SHP77 treated with DMSO at 0.1 percent for 48 hours (cell line): Measurements from ENCODE around the gene F8A1.
A peak's percentile ranks its signal among the peaks of the same experiment; 100 is the strongest.
"Not testable (repeated sequence)": the region's sequence is repeated elsewhere in the genome, so short reads cannot be mapped to it uniquely, and the experiment has no call there.

Experiments
- DNase-seq: peaks from one replicate; lab custom pipeline; 2025; lab: John Stamatoyannopoulos, UW

The F8A1 gene

DNA sequence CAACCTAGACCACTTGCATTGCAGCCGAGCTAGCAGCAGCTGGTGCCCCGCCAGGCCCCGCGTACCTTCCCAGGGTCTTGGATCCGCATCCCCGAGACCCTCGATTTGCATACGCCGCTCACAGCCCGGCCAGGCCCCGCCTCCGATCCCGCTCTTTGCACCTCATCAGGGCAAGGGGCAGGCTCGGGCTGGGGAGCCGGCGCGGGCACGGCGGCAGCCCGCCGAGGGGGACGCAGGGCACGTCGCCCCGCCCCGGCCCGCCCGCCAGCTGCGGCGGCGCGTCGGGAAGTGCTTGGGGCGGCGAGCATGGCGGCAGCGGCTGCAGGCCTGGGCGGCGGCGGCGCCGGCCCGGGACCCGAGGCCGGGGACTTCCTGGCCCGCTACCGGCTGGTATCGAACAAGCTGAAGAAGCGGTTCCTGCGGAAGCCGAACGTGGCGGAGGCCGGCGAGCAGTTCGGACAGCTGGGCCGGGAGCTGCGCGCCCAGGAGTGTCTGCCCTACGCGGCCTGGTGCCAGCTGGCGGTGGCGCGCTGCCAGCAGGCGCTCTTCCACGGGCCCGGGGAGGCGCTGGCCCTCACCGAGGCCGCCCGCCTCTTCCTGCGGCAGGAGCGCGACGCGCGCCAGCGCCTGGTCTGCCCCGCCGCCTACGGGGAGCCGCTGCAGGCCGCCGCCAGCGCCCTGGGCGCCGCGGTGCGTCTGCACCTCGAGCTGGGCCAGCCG is at the start of gene F8A1:
F8A1 (plus strand) TSS at position 287 of the 720 bp plus-strand sequence; CDS start at position 307, 20 bp downstream.
- not testable (repeated sequence) for DNase-seq

DNA sequence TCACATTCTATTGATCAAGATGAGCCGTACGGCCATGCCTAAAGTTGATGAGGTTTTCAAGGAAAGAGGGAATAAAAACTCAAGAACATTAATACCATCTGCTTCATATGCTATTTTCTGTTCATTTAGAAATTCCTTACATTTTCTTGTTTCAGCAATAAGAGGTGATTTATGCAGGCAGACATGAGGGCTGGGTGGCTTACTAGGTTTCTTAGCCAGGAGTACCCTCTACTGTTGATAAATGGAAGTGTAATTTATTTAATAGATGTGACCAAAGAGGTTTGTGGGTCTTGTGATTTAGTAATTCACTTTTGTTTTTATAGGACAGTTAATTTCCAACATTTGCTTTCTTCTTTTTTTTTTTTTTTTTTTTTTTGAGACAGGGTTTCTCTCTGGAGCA is 45.3 kb upstream of the F8A1 start:
- peak; percentile 10 for DNase-seq

DNA sequence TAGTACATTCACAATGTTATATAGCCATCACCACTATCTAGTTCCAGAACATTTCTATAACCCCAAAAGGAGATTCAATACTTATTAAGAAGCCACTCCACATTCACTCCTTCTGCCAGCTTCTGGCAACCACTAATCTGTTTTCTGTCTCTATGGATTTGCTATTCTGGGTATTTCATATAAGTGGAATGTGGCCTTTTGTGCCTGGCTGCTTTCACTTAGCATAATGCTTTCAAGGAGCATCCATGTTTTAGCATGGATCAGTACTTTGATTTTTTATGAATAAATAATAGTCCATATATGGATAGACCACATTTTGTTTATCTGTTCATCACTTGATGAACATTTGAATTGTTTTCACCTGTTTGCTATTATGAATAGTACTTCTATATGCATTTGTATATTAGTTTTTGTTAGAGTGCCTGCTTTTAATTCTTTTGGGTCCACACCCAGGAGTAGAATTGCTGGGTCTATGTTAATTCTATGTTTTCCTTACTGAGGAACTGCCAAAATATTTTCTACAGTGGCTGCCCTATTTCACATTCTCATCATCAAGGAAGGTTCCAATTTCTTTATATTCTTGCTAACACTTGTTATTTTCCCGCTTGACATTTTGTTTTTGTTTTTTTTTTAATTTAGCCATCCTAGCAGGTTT is 35.1 kb upstream of the F8A1 start:
- no peak for DNase-seq

DNA sequence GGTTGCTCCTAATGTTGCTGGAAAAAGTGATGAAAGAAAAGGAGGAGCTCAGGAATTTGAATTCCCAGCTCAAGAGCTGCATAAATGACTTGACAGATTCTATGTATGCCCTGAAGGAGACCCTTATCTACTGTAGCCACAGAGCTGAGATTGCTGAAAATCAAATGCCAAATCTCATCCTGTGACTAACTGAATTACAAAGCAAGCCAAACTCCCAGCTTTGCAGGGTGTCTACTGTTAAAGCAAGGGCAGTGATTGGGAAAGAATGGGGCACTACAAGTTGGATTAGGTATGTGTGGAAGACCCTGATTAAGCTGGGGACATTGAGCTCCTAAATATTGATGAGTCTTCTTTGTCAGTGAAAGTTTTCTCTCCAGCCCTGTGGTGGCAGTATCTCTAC is 30.9 kb upstream of the F8A1 start:
- no peak for DNase-seq

DNA sequence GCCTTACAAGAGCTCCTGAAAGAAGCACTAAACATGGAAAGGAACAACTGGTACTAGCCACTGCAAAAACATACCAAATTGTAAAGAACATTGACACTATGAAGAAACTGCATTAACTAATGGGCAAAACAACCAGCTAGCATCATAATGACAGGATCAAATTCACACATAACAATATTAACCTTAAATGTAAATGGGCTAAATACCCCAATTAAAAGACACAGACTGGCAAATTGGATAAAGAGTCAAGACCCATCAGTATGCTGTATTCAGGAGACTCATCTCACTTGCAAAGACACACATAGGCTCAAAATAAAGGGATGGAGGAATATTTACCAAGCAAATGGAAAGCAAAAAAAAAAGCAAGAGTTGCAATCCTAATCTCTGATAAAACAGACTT is 17.6 kb upstream of the F8A1 start:
- not testable (repeated sequence) for DNase-seq

DNA sequence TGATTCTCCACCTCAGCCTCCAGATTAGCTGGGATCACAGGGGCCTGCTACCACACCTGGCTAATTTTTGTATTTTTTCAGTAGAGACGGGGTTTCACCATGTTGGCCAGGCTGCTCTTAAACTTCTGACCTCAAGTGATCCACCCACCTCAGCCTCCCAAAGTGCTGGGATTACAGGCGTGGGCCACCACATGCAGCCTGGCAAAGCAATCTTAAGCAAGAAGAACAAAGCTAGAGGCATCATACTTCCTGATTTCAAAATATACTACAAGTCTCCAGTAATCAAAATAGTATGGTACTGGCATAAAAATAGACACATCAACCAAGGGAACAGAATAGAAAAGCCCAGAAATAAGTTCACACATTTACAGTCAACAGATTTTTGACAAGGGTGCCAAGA is 12.8 kb upstream of the F8A1 start:
- DNase-seq: no peak

DNA sequence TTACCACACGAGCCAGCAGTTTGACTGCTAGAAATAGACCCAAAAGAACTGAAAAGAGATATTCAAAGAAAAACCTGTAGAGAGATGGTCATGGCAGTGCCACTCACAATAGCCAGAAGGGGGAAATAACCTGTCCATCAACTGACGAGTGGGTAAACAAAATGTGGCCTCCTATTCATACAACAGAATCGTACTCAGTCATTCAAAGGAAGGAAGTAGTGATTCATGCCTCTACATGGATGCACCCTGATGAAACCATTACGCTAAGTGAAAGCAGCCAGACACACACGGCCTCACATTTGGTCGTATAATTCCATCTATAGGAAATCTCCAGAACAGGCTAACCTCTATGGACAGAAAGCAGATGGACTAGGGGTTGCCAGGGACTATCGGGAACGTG is 2.1 kb upstream of the F8A1 start:
- DNase-seq: not testable (repeated sequence)

DNA sequence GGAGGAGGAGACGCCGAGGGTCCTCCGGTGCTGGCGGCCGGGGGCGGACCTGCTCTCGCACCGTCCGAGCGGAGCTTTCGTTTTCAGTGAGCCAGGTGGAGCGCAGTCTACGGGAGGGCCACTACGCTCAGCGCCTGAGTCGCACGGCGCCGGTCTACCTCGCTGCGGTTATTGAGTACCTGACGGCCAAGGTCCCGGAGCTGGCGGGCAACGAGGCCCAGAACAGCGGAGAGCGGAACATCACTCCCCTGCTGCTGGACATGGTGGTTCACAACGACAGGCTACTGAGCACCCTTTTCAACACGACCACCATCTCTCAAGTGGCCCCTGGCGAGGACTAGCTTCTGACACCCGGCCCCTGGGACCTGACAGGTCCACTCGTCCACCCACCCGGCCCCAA is 1.1 kb upstream of the F8A1 start:
- DNase-seq: not testable (repeated sequence)

DNA sequence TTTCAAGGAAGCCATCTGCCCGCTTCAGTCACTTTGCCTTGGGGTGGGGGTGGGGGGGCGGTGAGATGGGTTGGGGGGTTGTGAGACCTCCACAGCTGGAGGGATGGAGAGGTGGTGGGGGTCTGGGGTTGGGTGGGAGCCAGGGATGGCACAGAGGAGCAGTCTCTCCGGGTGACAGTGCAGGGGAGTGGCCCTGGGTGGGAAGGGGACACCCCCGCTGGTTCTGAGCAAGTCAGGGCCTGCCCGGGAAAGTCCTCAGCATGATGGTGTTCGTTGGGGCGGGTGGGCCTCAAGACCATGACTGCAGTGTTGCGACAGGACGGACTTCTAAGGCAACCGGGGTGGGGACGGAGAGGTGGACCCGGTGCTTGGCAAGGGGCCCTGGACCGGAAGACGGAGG is 606 bp upstream of the F8A1 start:
- DNase-seq: not testable (repeated sequence)

DNA sequence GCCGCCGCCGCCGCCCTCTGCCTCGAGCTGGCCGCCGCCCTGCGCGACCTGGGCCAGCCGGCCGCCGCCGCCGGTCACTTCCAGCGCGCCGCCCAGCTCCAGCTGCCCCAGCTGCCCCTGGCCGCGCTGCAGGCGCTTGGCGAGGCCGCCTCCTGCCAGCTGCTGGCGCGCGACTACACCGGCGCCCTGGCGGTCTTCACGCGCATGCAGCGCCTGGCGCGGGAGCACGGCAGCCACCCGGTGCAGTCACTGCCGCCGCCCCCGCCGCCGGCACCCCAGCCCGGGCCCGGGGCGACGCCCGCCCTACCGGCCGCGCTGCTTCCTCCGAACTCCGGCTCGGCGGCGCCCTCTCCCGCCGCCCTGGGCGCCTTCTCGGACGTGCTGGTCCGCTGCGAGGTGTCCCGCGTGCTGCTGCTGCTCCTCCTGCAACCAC is 650 bp downstream of the F8A1 start:
- DNase-seq: not testable (repeated sequence)

DNA sequence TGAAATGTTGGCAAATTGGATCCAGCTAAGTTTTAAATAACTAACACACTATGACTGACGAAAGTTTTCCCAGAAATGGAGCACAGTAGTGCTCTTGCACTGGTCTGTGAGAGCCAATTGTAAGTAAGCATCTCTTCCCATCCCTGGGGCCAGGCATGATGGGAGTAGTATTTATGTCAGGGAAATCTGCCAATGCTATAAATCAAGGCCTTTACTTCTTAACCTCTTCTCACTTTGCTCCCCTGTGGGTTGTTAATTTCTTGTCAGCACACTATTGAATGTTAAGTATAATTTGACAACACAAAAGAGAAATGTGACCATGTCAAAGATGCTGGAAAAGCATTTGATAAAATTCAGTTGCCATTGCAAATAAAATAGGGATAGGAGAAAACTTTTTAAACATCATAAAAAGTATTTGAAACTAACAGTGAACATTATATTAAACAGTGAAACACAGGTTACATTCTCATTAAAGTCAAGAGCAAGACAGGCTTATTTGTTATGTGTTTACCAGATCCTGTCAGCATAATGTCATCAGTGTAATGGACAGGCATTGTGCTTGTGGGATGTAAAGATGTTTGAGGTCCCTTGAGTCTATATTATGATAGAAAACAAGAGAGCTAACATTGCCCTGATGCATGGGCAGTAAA is 5.0 kb downstream of the F8A1 start:
- DNase-seq: no peak

DNA sequence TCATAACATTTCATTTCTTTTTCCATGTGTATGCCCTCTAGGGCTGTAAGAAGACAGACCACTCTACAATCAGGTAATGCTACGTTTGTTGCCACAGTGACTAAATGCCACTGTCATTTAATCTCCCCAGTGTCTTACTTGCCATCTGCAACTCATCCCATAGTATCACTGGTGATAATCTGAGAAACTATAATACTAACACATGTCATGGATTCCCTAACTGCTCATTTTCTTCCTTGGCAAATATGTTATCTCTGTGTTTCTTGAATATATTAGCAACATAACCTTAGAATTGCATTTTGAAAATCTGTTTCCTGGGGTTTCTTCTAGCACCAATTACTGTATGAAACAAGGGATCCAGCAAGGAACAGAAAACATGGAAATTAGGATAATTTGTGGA is 6.1 kb downstream of the F8A1 start:
- DNase-seq: no peak

DNA sequence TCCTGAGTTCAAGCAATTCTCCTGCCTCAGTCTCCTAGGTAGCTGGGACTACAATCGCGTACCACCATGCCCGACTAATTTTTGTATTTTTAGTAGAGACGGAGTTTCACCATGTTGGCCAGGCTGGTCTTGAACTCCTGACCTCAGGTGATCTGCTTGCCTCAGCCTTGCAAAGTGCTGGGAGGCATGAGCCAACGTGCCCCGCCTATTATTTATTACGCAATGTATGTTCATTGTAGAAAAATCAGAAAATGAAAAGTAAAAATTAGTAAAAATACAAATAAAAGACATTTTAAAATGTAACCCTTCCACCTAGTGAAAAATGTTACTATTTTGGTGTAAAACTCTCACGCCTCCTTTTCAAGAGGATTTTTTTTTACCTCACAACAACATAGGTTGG is 14.2 kb downstream of the F8A1 start:
- no peak for DNase-seq

DNA sequence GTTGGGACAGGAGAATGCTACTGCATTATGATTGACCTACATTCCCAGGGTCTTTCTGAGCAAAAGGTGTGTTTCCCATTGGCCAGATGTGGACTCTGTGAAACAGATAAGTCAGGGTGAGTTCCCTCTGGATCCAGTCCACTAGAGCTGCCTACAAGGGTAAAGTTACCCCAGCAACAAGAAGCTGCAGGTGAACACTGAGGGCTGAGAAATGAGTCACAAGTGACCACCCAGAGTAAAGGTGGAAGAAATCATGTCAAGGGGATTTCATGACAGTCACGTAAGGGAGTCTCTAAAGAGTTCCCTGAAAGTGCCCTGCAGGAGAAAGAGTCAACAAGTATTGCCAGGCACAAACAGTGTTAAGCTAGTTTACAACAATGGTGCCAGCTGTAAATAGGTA is 16.3 kb downstream of the F8A1 start:
- no peak for DNase-seq

DNA sequence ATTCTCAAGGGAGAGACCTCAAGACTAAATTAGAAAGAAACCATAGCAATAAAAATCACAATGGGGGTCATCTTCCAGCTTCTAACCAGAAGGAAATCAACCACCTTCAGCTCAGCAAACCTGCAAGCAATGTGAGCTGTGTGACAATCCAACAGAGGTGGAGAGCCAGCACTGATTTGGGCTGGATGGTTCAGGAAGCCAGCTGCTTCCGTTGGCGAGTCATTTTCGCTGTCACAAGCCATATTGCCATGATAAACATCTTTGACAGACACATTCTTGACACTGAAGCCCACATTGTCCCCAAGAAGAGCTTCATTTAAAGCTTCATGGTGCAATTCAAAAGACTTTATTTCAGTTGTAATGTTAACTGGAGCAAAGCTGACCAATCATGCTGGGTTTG is 22.7 kb downstream of the F8A1 start:
- no peak for DNase-seq

DNA sequence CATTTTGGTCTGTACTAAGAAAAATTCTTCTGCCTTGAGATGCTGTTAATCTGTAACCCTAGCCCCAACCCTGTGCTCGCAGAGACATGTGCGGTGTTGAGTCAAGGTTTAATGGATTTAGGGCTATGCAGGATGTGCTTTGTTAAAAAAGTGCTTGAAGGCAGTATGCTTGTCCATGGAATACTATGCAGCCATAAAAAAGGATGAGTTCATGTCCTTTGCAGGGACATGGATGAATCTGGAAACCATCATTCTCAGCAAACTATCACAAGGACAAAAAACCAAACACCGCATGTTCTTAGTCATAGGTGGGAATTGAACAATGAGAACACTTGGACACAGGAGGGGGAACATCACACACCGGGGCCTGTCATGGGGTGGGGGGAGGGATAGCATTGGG is 23.9 kb downstream of the F8A1 start:
- DNase-seq: not testable (repeated sequence)

DNA sequence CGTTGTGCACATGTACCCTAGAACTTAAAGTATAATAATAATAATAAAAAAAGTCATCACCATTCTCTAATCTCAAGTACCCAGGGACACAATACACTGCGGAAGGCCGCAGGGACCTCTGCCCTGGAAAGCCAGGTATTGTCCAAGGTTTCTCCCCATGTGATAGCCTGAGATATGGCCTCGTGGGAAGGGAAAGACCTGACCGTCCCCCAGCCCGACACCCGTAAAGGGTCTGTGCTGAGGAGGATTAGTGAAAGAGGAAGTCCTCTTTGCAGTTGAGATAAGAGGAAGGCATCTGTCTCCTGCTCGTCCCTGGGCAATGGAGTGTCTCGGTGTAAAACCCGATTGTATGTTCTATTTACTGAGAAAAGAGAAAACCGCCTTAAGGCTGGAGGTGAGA is 24.4 kb downstream of the F8A1 start:
- DNase-seq: not testable (repeated sequence)

DNA sequence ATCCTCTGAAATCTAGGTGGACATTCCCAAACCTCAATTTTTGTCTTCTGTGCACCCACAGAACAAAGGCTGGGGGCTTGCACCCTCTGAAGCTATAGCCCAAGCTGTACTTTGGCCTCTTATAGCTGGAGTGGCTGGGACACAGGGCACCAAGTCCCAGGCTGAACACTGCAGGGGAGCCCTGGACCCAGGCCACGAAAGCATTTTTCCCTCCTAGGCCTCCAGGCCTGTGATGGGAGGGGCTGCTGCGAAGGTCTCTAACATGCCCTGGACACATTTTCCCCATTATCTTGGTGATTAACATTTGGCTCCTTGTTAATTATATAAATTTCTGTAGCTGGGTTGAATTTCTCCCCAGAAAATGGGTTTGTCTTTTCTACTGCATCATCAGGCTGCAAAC is 27.9 kb downstream of the F8A1 start:
- DNase-seq: no peak

DNA sequence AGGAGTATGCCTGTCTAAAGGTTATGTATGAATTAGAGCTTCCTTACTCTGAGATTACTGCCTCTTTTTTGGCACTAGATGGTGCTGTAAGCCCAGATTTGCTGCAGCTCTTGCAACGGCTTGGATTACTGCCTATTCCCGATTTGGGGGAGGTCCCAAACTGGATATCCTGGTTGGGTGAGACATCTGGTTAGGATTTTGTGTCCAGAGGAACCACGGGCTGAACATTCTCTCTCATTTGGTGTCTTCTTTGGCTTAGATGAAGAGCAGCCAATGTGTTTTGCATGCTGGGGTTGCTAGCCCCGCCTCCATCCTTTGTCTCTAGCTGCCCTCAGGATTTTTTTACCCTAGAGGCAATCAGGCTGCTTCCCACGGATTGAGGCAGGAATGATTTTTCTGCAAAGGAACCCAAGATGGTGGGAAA is 31.9 kb downstream of the F8A1 start:
- DNase-seq: peak; percentile 30

DNA sequence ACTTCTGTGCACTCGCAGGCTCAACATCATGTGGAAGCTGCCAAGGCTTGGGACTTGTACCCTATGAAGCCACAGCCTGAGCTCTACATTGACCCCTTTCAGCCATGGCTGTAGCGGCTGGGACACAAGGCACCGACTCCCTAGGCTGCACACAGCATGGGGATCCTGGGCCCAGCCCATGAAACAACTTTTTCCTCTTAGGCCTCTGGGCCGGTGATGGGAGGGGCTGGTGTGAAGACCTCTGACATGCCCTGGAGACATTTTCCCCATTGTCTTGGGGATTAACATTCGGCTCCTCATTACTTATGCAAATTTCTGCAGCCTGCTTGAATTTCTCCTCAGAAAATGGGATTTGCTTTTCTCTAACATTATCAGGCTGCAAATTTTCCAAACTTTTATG is 38.6 kb downstream of the F8A1 start:
- not testable (repeated sequence) for DNase-seq
